WTC11 (cell line): ENCODE data around the gene TMEM190. TPM values are rescaled to one million over a fixed set of nuclear protein-coding genes. Genes with fewer than 3 reads are reported as not detected.

Experiments
- ATAC-seq: fragments of 200-7000 bp; cut with Tn5 transposase; 2 replicates; pipeline ENCODE4 v1.10.0; 2021; ENCODE audit warnings: mild to moderate bottlenecking, moderate library complexity
- CTCF ChIA-PET: fragments of 300-600 bp; sonication (Branson Sonifier 250); formaldehyde crosslinking; loops from one replicate; lab custom pipeline; 2021; ENCODE audit warnings: antibody characterized with exemption; lab: Charles Lee
- POLR2A ChIA-PET: fragments of 350-600 bp; sonication (Branson Sonifier 250); formaldehyde crosslinking; loops from one replicate; lab custom pipeline; 2021; ENCODE audit warnings: antibody characterized with exemption; lab: Charles Lee
- DNase-seq: peaks from one replicate; pipeline ENCODE4 v3.0.0; 2021; ENCODE audit warnings: low spot score
- H3K27ac Mint-ChIP-seq: 2 replicates; pipeline ENCODE4 v1.8.0; 2021; ENCODE audit warnings: mixed read lengths
- H3K27me3 Mint-ChIP-seq: 2 replicates; pipeline ENCODE4 v1.8.0; 2021; ENCODE audit warnings: low read depth, mild to moderate bottlenecking, moderate library complexity, mixed read lengths
- H3K36me3 Mint-ChIP-seq: 2 replicates; pipeline ENCODE4 v1.8.0; 2021; ENCODE audit warnings: mixed read lengths
- H3K4me1 Mint-ChIP-seq: 2 replicates; pipeline ENCODE4 v1.8.0; 2022; ENCODE audit warnings: mixed read lengths
- H3K4me3 Mint-ChIP-seq: 2 replicates; pipeline ENCODE4 v1.8.0; 2021; ENCODE audit warnings: mild to moderate bottlenecking, moderate library complexity, mixed read lengths
- H3K9me3 Mint-ChIP-seq: 2 replicates; pipeline ENCODE4 v1.8.0; 2021; ENCODE audit warnings: mixed read lengths
- ARID4B ChIP-seq: sonication (generic); formaldehyde crosslinking; IDR thresholded peaks from 2 replicates; pipeline ENCODE4 v1.8.0; 2023; ENCODE audit warnings: missing genetic modification reagents, mild to moderate bottlenecking, borderline replicate concordance
- ATF1 ChIP-seq: sonication (generic); formaldehyde crosslinking; IDR thresholded peaks from 2 replicates; pipeline ENCODE4 v1.8.1; 2023; ENCODE audit warnings: mild to moderate bottlenecking, moderate library complexity, missing genetic modification reagents
- CBFB ChIP-seq: sonication (generic); formaldehyde crosslinking; IDR thresholded peaks from 2 replicates; pipeline ENCODE4 v1.8.1; 2022; ENCODE audit warnings: mild to moderate bottlenecking, low read depth, missing genetic modification reagents
- E2F4 ChIP-seq: sonication (generic); formaldehyde crosslinking; IDR thresholded peaks from 2 replicates; pipeline ENCODE4 v1.8.1; 2022; ENCODE audit warnings: low read depth, mild to moderate bottlenecking, moderate library complexity, missing genetic modification reagents, borderline replicate concordance
- ELF4 ChIP-seq: sonication (generic); formaldehyde crosslinking; IDR thresholded peaks from 2 replicates; pipeline ENCODE4 v1.8.1; 2022; ENCODE audit warnings: low read depth, mild to moderate bottlenecking, moderate library complexity, missing genetic modification reagents
- FOXJ3 ChIP-seq: sonication (generic); formaldehyde crosslinking; IDR thresholded peaks from 2 replicates; pipeline ENCODE4 v1.9.0; 2021; ENCODE audit warnings: missing genetic modification reagents, mild to moderate bottlenecking, borderline replicate concordance
- JAZF1 ChIP-seq: fragments of 250-450 bp; sonication (Bioruptor Pico); IDR thresholded peaks from 2 replicates; pipeline ENCODE4 v1.9.0; 2021; ENCODE audit warnings: moderate library complexity, mild to moderate bottlenecking, inconsistent platforms
- JUN ChIP-seq: sonication (generic); formaldehyde crosslinking; IDR thresholded peaks from 2 replicates; pipeline ENCODE4 v1.8.0; 2023; ENCODE audit warnings: mild to moderate bottlenecking, missing genetic modification reagents
- KAT7 ChIP-seq: sonication (generic); formaldehyde crosslinking; IDR thresholded peaks from 2 replicates; pipeline ENCODE4 v1.8.1; 2023; ENCODE audit warnings: missing genetic modification reagents, mild to moderate bottlenecking, borderline replicate concordance
- MYBL2 ChIP-seq: sonication (generic); formaldehyde crosslinking; IDR thresholded peaks from 2 replicates; pipeline ENCODE4 v1.8.1; 2023; ENCODE audit warnings: mild to moderate bottlenecking, moderate library complexity, missing genetic modification reagents
- RELA ChIP-seq: sonication (generic); formaldehyde crosslinking; IDR thresholded peaks from 2 replicates; pipeline ENCODE4 v1.8.1; 2022; ENCODE audit warnings: missing genetic modification reagents, mild to moderate bottlenecking, borderline replicate concordance
- RORB ChIP-seq: fragments of 250-450 bp; sonication (Bioruptor Pico); IDR thresholded peaks from 2 replicates; pipeline ENCODE4 v1.9.0; 2021; ENCODE audit warnings: mild to moderate bottlenecking
- TCF7 ChIP-seq: sonication (generic); formaldehyde crosslinking; IDR thresholded peaks from 2 replicates; pipeline ENCODE4 v1.8.0; 2022; ENCODE audit warnings: mild to moderate bottlenecking, low read depth, missing genetic modification reagents, moderate library complexity
- ZBTB21 ChIP-seq: sonication (generic); formaldehyde crosslinking; IDR thresholded peaks from 2 replicates; pipeline ENCODE4 v1.8.1; 2023; ENCODE audit warnings: mild to moderate bottlenecking, missing genetic modification reagents, borderline replicate concordance
- ZMAT4 ChIP-seq: fragments of 250-450 bp; sonication (Bioruptor Pico); IDR thresholded peaks from 2 replicates; pipeline ENCODE4 v1.9.0; 2021; ENCODE audit warnings: mild to moderate bottlenecking
- ZNF423 ChIP-seq: fragments of 250-450 bp; sonication (Bioruptor Pico); IDR thresholded peaks from 2 replicates; pipeline ENCODE4 v2.1.2; 2022; ENCODE audit warnings: mild to moderate bottlenecking, moderate library complexity
- ZNF671 ChIP-seq: fragments of 250-450 bp; sonication (Bioruptor Pico); IDR thresholded peaks from 2 replicates; pipeline ENCODE4 v1.8.0; 2021; ENCODE audit warnings: mild to moderate bottlenecking
- total RNA-seq: library from RNA; stranded (reverse); gene quantifications from 3 replicates; pipeline ENCODE4 v1.2.3, GENCODE V29; 2021
- TF ChIP-seq, protein P1 (sequence below): sonication (generic); formaldehyde crosslinking; IDR thresholded peaks from 2 replicates; pipeline ENCODE4 v1.8.1; 2023; ENCODE audit warnings: mild to moderate bottlenecking, moderate library complexity, missing genetic modification reagents
- TF ChIP-seq, protein P2 (sequence below): sonication (generic); formaldehyde crosslinking; conservative IDR thresholded peaks from 2 replicates; pipeline ENCODE4 v1.8.1; 2023; ENCODE audit warnings: mild to moderate bottlenecking, low read depth, missing genetic modification reagents, moderate library complexity
- TF ChIP-seq, protein P3 (sequence below): sonication (generic); formaldehyde crosslinking; IDR thresholded peaks from 2 replicates; pipeline ENCODE4 v1.8.0; 2022; ENCODE audit warnings: mild to moderate bottlenecking, missing genetic modification reagents
- TF ChIP-seq, protein P4 (sequence below): fragments of 250-450 bp; sonication (Bioruptor Pico); IDR thresholded peaks from 2 replicates; pipeline ENCODE4 v2.1.2; 2022; ENCODE audit warnings: mild to moderate bottlenecking, moderate library complexity

The TMEM190 gene
- total RNA-seq, 1 experiment from 2014 or later = 0.33 TPM

GRCh38 chr19:55352549-55353145, 24.0 kb upstream of the TMEM190 start:
- H3K4me1 Mint-ChIP-seq = peaks cover 51% of the 10 kb centered on the region
- H3K4me3 Mint-ChIP-seq = peak overlapping the region; percentile 69
- peaks cover 69% of the 10 kb centered on the region for H3K27me3 Mint-ChIP-seq
- POLR2A ChIA-PET = interaction anchor here (1.6 kb wide), 1 partner anchor 13 kb away, joined by 5 read pairs; no protein-coding TSS in a partner anchor
- no peaks in the 10 kb centered on the region for H3K9me3 Mint-ChIP-seq
- ATAC-seq = no peak
- TF ChIP-seq, protein P1, sequence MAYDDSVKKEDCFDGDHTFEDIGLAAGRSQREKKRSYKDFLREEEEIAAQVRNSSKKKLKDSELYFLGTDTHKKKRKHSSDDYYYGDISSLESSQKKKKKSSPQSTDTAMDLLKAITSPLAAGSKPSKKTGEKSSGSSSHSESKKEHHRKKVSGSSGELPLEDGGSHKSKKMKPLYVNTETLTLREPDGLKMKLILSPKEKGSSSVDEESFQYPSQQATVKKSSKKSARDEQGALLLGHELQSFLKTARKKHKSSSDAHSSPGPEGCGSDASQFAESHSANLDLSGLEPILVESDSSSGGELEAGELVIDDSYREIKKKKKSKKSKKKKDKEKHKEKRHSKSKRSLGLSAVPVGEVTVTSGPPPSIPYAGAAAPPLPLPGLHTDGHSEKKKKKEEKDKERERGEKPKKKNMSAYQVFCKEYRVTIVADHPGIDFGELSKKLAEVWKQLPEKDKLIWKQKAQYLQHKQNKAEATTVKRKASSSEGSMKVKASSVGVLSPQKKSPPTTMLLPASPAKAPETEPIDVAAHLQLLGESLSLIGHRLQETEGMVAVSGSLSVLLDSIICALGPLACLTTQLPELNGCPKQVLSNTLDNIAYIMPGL = no peak
- TF ChIP-seq CBFB (CRISPR knock-in tag) (no peak), MYBL2 (CRISPR knock-in tag) (no peak), E2F4 (no peak), KAT7 (CRISPR knock-in tag) (no peak), RELA (CRISPR knock-in tag) (no peak), RORB (CRISPR knock-in tag) (no peak)
- TF ChIP-seq, all 79 proteins: peak for 0
- CTCF ChIA-PET = interaction anchor here (0.6 to 1.5 kb wide), 5 partner anchors 9 to 913 kb away, joined by 3 to 5 read pairs (median 3); no protein-coding TSS in a partner anchor
- no peaks in the 10 kb centered on the region for H3K36me3 Mint-ChIP-seq
- no peak for DNase-seq
- no peak overlapping the region for H3K27ac Mint-ChIP-seq

DNA sequence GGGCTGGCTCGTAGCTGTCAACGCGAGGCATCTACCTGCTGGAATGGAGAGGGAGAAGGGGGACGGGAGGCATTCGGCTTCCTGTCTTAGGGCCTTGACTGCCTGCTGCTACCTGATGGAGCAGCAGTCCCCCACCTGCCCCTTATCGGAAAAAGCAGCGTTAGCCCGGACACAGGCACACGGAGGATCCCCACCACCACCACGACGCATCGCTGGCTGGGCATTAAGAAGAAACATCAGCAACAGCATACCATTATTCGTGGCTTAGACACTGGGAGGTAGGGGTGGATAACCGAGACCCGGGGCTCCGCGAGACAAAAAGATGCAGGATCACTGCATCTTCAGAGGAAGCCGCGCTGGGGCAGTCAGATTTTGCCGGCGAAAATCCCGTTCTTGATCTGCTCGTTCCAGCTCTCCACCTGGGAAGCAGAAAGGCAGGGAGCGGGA, 23.2 kb upstream of the TMEM190 start:
- peak; percentile 6 for ATAC-seq
- peaks cover 77% of the 10 kb centered on the region for H3K27me3 Mint-ChIP-seq
- POLR2A ChIA-PET = interaction anchor here (0.6 to 1.6 kb wide), 3 partner anchors 13 to 16 kb away, joined by 3 to 5 read pairs (median 3); partner anchors contain the start of gene IL11
- H3K9me3 Mint-ChIP-seq = no peaks in the 10 kb centered on the region
- peaks cover 43% of the 10 kb centered on the region for H3K4me1 Mint-ChIP-seq
- CTCF ChIA-PET = interaction anchor here (0.6 to 1.5 kb wide), 6 partner anchors 9 to 914 kb away, joined by 3 to 5 read pairs (median 3); no protein-coding TSS in a partner anchor
- no peak for DNase-seq
- no peak overlapping the region for H3K27ac Mint-ChIP-seq
- peak overlapping the region; percentile 69 for H3K4me3 Mint-ChIP-seq
- no peaks in the 10 kb centered on the region for H3K36me3 Mint-ChIP-seq
- TF ChIP-seq ARID4B (CRISPR knock-in tag) (no peak), TCF7 (no peak), JAZF1 (CRISPR knock-in tag) (no peak), ZNF423 (CRISPR knock-in tag) (no peak), ZNF671 (CRISPR knock-in tag) (no peak), JUN (CRISPR knock-in tag) (no peak), ELF4 (no peak), FOXJ3 (no peak), RELA (CRISPR knock-in tag) (no peak), ZBTB21 (CRISPR knock-in tag) (no peak), ZMAT4 (CRISPR knock-in tag) (no peak), ATF1 (CRISPR knock-in tag) (no peak)
- TF ChIP-seq, protein P2, sequence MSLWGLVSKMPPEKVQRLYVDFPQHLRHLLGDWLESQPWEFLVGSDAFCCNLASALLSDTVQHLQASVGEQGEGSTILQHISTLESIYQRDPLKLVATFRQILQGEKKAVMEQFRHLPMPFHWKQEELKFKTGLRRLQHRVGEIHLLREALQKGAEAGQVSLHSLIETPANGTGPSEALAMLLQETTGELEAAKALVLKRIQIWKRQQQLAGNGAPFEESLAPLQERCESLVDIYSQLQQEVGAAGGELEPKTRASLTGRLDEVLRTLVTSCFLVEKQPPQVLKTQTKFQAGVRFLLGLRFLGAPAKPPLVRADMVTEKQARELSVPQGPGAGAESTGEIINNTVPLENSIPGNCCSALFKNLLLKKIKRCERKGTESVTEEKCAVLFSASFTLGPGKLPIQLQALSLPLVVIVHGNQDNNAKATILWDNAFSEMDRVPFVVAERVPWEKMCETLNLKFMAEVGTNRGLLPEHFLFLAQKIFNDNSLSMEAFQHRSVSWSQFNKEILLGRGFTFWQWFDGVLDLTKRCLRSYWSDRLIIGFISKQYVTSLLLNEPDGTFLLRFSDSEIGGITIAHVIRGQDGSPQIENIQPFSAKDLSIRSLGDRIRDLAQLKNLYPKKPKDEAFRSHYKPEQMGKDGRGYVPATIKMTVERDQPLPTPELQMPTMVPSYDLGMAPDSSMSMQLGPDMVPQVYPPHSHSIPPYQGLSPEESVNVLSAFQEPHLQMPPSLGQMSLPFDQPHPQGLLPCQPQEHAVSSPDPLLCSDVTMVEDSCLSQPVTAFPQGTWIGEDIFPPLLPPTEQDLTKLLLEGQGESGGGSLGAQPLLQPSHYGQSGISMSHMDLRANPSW (CRISPR knock-in tag) = no peak
- TF ChIP-seq, protein P3, sequence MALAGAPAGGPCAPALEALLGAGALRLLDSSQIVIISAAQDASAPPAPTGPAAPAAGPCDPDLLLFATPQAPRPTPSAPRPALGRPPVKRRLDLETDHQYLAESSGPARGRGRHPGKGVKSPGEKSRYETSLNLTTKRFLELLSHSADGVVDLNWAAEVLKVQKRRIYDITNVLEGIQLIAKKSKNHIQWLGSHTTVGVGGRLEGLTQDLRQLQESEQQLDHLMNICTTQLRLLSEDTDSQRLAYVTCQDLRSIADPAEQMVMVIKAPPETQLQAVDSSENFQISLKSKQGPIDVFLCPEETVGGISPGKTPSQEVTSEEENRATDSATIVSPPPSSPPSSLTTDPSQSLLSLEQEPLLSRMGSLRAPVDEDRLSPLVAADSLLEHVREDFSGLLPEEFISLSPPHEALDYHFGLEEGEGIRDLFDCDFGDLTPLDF (CRISPR knock-in tag) = no peak
- TF ChIP-seq, protein P4, sequence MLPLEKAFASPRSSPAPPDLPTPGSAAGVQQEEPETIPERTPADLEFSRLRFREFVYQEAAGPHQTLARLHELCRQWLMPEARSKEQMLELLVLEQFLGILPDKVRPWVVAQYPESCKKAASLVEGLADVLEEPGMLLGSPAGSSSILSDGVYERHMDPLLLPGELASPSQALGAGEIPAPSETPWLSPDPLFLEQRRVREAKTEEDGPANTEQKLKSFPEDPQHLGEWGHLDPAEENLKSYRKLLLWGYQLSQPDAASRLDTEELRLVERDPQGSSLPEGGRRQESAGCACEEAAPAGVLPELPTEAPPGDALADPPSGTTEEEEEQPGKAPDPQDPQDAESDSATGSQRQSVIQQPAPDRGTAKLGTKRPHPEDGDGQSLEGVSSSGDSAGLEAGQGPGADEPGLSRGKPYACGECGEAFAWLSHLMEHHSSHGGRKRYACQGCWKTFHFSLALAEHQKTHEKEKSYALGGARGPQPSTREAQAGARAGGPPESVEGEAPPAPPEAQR = no peak
